Measurements from ENCODE around the gene TNNT2.

TNNT2 gene

GRCh38 chr1:201419256-201419655 is 41.8 kb upstream of the TNNT2 start:
- TF ChIP-seq CREB5 (CRISPR knock-in tag; IDR thresholded peaks at IDR 0.05; ENCODE audit: low read depth) (no peak), TOX (CRISPR knock-in tag; IDR thresholded peaks at IDR 0.05; ENCODE audit: borderline replicate concordance) (no peak), PATZ1 (CRISPR knock-in tag; IDR thresholded peaks at IDR 0.05; ENCODE audit: borderline replicate concordance) (no peak), ZFP3 (CRISPR knock-in tag; IDR thresholded peaks at IDR 0.05) (no peak)
- ATAC-seq = no peak

GRCh38 chr1:201418461-201418860 is 41.0 kb upstream of the TNNT2 start:
- TF ChIP-seq BACH2 (CRISPR knock-in tag; IDR thresholded peaks at IDR 0.05; ENCODE audit: borderline replicate concordance) (no peak), CREB5 (CRISPR knock-in tag; IDR thresholded peaks at IDR 0.05; ENCODE audit: low read depth) (no peak), PPARA (CRISPR knock-in tag; IDR thresholded peaks at IDR 0.05; ENCODE audit: borderline replicate concordance) (no peak), TOX (CRISPR knock-in tag; IDR thresholded peaks at IDR 0.05; ENCODE audit: borderline replicate concordance) (no peak), CSRNP3 (CRISPR knock-in tag; IDR thresholded peaks at IDR 0.05) (no peak), POU6F1 (CRISPR knock-in tag; IDR thresholded peaks at IDR 0.05; ENCODE audit: borderline replicate concordance, low read depth) (no peak), PATZ1 (CRISPR knock-in tag; IDR thresholded peaks at IDR 0.05; ENCODE audit: borderline replicate concordance) (no peak)

GRCh38 chr1:201414051-201414738 is 36.7 kb upstream of the TNNT2 start:
- no peak for ATAC-seq
- TF ChIP-seq ZC3H10 (CRISPR knock-in tag; IDR thresholded peaks at IDR 0.05) (no peak), OSR1 (CRISPR knock-in tag; IDR thresholded peaks at IDR 0.05) (no peak), PPARA (CRISPR knock-in tag; IDR thresholded peaks at IDR 0.05; ENCODE audit: borderline replicate concordance) (no peak), TCF4 (CRISPR knock-in tag; IDR thresholded peaks at IDR 0.05; ENCODE audit: borderline replicate concordance) (no peak), ISL1 (CRISPR knock-in tag; IDR thresholded peaks at IDR 0.05) (no peak), GLIS3 (CRISPR knock-in tag; IDR thresholded peaks at IDR 0.05) (no peak), ZFP30 (CRISPR knock-in tag; IDR thresholded peaks at IDR 0.05) (no peak), BACH2 (CRISPR knock-in tag; IDR thresholded peaks at IDR 0.05; ENCODE audit: borderline replicate concordance) (no peak)

More at GRCh38 chr1:201418461-201418860, 41.0 kb upstream of the TNNT2 start:
- no peak for ATAC-seq

GRCh38 chr1:201411292-201411691 is 33.8 kb upstream of the TNNT2 start:
- ATAC-seq = no peak
- TF ChIP-seq PPARA (CRISPR knock-in tag; IDR thresholded peaks at IDR 0.05; ENCODE audit: borderline replicate concordance) = no peak
- no peak for TF ChIP-seq GLIS3 (CRISPR knock-in tag; IDR thresholded peaks at IDR 0.05)
- TF ChIP-seq RARB (CRISPR knock-in tag; IDR thresholded peaks at IDR 0.05) = no peak
- TF ChIP-seq CSRNP3 (CRISPR knock-in tag; IDR thresholded peaks at IDR 0.05) = no peak
- no peak for TF ChIP-seq ZFP3 (CRISPR knock-in tag; IDR thresholded peaks at IDR 0.05)
- no peak for TF ChIP-seq SNAI2 (CRISPR knock-in tag; IDR thresholded peaks at IDR 0.05)
- TF ChIP-seq ESRRG (CRISPR knock-in tag; IDR thresholded peaks at IDR 0.05) = no peak
- no peak for TF ChIP-seq TSHZ2 (CRISPR knock-in tag; IDR thresholded peaks at IDR 0.05)
- no peak for TF ChIP-seq CREB5 (CRISPR knock-in tag; IDR thresholded peaks at IDR 0.05; ENCODE audit: low read depth)
- no peak for TF ChIP-seq ZC3H10 (CRISPR knock-in tag; IDR thresholded peaks at IDR 0.05)
- no peak for TF ChIP-seq ISL1 (CRISPR knock-in tag; IDR thresholded peaks at IDR 0.05)
